NCI-H1930 (cell line): ENCODE measurements around the gene FCN3.

ENCODE experiments used
- DNase-seq, 2 experiments: peaks; one replicate each; lab custom pipeline; 2025; lab: John Stamatoyannopoulos, UW

Gene FCN3

DNA sequence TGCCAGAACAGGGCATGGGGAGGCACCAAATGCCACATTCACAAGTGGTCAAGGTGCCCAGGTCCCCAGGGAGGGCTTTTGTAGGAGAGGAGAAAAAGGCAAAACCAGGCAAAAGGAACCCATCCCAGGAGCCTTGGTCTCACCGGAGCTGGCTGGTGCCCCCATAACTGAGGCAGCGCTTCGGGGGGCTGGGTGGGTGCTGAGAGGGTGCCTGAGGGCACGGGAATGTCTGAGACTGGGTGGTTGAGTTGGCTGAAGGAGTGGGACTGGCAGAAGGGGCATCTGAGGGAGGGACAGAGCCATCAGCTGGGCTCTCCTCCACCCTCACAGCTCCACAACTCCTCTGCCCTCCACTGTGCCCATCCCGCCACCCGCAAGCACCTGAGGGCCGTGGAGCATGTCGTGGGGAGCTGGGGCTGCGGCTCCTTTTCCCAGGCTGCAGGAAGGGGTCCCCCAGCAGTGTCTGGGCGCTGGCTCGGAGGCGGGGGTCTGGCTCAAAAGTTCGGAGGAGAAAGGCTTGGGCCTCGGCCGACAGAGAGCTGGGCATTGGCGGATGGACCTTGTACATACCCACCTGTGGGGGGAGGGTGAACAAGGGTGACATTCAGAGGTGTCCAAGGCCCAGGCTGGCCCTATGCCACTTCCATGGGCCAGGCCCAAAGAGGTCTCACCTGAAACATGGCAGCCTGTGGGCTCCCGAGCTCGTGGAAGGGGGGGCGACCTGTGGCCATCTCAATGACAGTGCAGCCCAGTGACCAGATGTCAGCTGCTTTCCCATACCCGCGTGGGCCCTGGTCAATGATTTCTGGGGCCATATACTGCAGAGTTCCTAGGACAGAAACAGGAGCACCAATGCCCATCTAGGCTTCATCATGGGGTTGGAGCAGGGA lies 16.3 kb downstream of the FCN3 start:
- DNase-seq: no peak

DNA sequence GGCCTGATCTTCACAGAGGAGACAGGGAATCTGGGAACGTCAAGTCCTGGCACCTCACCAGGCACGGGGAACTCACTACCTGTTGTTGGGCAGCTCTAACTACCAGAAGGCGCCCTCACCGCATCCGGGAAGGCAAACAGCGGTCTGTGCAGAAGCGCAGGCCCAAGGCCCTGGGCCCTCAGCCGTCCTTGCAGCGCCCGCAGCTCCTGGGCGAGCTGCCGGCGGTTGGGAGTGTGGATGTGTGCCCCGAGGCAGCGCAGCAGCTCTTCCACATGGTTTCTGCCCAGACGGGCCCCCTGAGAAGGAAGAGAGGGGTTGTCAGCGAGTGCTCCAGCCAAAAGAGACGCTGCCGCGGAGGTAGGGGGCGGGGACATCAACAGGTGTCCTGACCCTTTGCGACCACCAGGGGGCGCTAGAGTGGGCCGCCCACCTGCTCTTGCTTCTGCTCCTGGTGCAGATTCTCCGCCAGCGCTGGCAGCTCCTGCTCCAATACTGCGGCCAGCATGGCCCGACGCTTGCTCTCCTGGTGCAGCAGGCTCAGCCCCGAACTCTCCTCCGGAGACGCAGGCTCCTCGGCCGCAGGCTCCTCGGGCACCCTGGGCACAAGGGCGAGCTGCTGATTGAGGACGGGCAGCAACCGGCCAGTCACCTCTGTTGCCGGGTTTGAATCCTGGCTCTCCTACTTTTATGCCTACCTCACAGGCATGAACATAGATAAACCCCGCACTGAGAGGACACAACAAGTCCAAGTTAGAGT lies 17.2 kb downstream of the FCN3 start:
- peak; percentile 27 to 59 for DNase-seq

DNA sequence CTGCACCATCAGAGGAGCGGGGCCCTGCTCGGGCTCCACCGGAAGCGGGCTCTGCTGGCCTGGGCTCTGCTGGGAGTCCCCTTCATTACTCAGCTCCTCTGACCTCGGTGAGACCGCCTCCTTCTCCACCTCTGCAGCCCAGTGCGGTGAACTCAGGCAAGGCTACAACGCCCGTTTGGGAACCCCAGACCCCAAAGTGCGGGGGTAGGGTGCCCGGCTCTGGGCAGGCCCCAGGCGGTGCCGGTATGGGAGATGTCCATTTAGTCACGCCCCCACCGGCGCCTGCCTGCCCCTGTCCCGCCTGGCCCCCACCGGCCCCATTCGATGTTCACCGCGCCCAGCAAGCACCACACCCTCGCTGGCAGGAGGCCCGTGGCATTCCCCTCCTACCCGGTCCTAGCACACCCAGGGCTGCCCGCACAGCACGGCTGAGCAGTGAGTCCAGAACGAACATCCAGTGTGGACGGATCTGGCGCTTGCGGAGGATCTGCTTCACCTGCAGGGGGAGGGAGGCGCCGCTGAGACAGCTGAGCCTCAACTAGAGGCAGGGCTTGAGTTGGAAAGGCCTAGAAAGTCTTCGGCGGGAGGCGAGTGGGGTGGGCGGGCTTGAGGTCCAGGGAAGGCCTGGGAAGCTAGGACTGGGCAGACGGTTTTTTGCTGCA lies 17.9 kb downstream of the FCN3 start:
- no peak for DNase-seq

DNA sequence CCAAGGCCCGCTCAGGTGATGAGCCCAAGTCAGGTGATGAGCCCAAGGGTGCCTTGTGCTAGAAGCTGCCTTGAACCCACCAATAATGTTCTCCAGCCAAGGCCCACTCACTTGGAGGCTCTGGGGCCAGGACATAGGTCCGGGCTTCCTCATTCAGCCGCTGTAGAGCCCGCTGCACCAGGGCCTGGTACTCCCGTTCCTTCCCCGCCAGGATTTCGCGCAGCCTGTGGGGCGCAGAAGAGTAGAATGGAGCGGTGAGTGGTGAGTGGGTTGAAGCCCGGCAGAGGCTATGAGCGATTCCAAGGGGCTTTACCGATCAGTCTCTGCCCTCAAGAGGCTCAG lies 18.4 kb downstream of the FCN3 start:
- DNase-seq: no peak

DNA sequence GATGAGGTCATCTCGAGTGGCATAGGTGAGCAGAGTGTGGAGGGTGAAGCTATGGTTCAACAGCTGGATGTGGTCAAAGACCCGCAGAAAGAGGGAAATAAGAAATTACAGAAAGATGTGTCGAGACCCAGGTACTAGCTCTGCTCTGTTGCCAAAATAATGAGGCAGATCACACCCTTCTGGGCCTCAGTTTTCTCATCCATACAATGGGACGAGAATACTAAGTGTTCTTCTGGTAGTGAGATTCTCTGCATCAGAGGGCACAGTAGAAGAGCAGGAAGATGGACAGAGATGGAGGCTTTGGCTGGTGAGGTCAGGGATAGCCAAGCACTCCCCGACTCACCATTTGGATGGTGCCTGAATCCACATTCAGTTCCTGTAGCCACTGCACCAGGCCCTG lies 18.9 kb downstream of the FCN3 start:
- no peak for DNase-seq

DNA sequence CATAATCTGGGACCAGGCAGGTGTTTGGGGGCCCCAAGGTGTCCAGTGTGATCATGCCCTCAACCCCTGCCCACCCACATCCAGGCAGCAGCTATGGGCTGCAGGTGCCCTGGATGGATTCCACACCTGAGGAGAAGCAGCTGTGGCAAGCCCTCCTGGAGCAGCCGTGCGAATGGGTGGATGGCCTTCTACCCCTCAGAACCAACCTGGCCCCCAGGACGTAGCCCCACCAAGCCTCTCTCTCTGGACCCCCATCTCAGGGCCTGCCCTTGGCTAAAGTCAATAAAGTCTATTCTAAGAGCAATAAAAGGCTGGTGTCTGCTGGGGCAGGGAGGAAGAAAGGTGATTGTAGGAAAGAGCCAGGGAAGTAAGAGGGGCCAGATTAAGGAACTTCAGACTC lies 21.0 kb downstream of the FCN3 start:
- no peak for DNase-seq

DNA sequence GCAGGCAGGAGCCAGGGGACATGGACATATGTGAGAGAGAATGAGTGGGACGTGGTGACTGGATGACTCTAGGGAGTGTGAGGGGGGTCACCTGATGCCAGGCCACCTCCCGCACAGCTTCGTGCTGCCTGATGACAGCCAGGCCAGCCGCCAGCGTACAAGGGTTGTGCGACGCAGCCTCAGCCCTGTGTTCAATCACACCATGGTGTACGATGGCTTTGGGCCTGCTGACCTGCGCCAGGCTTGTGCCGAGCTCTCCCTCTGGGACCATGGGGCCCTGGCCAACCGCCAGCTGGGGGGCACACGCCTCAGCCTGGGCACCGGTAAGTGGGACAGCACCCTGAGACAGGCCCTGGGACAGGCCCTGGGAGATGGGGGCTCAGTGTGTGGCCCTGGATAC lies 21.5 kb downstream of the FCN3 start:
- no peak for DNase-seq

DNA sequence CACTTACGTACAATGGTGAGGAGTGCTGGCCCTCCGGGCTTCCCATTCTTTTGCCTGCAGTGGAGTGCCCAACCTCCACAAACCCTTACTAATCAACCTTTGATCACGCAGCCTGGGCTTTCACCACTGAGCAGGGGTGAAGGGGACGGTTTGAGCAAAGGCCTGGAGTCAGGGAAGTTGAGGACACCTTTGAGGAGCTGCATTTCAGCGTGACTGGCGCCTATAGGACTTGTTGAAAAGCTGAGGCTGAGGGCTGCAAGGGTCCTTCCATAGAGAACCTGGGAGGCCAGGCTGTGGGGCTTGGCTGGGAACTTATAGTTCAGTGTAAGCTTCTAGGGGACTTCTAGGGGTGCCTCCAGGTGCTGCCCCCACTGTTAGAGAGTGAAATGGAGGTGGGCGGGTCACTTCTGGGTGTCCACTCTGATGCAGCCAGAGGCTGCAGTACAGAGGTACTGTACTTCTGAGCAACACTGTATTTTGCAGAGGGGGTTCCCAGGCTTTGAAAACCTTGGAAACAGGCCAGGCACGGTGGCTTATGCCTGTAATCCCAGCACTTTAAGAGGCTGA lies 23.0 kb downstream of the FCN3 start:
- no peak for DNase-seq

DNA sequence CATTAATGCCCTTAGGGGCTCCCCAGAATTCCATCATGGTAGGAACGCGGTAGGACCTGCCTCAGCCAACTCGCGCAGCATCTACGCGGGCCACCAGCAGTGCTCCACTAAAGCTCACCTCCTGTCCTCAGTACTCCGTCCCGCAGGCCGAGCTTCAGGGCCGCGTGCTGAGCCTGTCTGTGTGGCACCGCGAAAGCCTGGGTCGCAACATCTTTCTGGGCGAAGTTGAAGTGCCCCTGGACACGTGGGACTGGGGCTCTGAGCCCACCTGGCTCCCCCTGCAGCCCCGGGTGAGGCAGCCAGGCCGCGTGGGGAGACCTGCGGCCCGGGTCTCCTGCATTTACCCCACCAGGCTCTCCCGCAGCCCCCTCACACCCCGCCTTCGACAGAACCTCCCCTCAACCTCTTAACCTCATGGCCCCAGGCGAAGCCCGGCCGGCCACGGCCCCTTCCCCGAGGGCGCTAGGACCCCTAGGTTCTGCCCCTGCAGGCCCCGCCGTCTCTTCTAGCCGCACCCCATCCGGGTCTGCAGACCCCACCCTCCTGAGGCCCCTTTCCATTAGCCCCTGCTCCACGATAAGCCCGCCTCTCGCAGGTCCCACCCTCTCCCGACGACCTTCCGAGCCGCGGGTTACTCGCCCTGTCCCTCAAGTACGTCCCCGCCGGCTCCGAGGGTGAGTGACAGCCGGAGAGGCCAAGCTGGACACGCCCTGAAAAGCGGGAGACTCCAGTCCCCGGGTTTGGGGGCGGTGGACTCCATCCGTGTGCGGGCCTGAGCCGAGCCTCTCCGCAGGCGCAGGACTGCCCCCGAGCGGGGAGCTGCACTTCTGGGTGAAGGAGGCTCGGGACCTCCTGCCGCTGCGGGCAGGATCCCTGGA lies 23.7 kb downstream of the FCN3 start:
- no peak for DNase-seq

DNA sequence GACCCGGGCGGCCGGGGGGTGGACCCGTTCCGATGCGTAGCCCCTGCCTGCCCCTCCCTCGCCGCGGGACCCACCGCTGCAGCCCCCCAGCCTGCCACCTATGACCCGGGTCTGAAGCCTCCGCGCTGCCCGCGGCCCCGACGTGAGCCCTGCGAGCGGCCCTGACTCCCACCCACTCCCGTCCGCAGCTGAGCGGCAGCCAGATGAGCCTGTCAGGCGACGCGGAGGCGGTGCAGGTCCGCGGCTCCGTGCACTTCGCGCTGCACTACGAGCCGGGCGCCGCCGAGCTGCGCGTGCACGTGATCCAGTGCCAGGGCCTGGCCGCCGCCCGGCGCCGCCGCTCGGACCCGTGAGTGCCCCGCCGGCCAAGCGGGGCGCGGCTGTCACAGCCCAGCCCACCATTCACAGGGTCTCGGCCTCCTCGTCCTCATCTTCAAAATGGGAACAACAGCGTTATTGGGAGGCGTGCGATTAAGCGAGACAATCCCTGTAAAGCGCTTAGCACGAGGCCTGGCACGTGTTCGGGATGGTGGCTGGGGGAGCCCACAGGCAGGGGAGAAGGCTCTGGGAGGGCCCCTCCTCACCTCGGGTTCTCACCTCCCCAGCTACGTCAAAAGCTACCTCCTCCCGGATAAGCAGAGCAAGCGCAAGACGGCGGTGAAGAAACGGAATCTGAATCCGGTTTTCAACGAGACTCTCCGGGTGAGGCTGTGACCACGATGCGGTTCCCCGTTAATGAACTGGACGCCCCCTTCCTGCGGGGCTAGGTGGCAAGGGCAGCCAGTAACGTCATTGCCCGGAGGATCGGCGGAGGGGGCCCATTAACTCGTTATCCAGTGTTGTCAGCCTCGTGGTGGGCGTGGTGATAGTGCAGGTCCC lies 24.6 kb downstream of the FCN3 start:
- peak; percentile 42 to 63 for DNase-seq

DNA sequence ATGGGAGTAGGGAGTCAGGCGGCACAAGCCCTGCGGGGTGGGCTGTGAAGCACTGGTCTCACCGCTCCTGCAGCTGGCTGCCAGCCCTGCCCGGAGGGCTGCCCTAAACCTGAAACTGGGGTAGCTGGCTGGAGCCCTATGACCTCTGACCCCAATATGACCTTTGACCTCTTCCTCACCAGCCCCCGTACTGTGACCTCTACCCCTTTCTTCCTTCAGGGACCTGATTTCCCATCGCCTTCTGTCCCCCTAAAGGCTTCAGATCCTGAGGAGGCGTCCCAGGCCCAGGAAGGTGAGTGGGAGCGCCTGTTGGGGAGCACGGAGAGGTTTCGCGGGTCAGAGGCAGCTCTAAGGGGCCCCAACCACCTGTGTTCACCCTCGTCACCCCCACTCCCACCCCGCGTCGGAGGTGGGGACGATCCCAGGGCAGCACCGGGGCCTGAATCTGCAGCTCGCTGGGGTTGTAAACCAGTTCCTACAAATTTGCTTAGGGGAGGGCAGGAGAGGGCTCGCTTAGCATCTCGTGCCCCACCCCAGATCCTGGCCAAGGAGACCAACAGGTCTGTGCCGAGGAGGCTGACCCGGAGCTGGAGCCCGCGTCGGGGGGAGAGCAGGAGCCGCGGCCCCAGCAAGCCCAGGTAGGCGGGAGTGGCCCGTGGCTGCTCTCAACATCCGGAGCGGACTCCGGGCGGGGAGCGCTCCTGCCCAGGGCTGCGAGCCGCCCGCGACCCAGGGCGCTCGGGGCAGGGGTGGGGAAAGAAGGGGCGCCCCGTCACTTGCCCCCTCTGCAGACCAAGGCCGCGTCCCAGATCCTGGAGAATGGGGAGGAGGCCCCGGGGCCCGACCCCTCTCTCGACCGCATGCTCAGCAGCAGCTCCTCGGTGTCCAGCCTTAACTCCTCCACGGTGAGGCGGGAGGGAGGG lies 25.5 kb downstream of the FCN3 start:
- DNase-seq: peak in 1 of 2 experiments; percentile 46

DNA sequence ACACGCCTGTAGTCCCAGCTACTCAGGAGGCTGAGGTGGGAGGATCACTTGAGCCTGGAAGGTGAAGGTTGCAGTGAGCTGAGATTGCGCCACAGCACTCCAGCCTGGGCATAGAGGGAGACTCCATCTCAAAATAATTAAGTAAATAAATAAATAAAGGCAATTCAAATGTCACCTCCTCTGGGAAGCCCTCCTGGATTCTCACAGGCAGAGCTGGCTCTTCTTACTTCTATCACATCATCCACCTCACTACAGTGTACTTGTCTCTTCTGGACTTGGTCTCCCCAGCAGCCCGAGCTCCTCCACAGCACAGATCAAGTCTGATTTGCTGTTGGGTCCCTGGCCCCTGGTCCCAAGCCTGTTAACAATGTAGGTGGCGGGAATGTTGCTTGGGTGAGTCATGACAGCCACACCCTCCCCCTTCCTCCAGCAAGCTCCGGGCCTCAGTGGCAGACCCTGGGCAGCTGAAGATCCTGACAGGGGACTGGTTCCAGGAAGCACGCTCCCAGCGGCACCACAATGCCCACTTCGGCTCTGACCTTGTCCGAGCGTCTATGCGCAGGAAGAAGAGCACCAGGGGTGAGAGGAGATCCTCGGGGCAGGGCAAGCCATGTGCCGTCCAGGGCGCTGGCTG lies 27.5 kb downstream of the FCN3 start:
- no peak for DNase-seq

DNA sequence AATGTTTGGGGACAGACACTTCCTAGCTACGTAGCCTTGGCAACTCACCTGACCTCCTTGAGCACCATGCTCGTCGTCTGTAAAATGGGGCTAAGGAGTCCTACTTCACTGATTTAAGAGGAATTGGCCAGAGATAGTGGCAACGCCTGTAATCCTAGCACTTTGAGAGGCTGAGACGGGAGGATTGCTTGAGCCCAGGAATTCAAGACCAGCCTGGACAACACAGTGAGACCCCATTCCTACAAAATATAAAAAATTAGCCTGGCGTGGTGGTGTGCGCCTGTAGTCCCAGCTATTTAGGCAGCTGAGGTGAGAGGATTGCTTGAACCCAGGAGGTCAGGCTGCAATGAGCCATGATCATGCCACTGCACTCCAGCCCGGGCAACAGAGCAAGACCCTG lies 28.3 kb downstream of the FCN3 start:
- DNase-seq: no peak

DNA sequence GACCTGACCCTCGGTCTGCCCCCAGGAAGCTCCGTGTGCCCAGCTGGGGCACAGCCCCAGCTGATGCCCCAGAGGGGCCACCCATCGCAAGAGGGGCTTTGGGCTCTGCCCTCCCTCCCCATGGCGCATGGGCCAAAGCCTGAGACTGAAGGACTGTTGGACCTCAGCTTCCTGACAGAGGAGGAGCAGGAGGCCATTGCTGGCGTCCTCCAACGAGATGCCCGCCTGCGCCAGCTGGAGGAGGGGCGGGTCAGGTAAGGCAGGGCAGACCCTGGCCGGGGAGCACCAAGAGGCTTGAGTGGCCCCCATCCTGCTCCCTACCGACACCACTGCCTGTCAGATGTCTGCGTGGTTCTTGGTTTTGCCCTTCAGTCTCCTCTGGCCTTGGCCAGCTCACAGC lies 29.4 kb downstream of the FCN3 start:
- DNase-seq: no peak

DNA sequence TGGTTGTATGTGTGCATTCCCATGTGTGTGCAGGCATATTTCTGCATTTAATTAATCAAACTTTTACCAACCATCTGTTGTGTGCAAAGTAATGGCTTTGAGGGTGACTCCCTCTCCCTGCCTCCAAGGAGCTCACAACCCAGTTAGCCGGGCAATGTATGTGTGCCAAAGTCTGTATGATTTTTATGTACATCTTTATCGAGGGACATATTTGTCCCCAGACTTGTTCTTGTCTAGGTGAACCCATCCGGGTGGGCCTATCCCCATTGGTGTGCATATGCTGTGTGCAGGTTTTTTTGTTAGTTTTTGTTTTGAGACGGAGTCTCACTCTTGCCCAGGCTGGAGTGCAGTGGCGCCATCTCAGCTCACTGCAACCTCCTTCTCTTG lies 31.0 kb downstream of the FCN3 start:
- no peak for DNase-seq

DNA sequence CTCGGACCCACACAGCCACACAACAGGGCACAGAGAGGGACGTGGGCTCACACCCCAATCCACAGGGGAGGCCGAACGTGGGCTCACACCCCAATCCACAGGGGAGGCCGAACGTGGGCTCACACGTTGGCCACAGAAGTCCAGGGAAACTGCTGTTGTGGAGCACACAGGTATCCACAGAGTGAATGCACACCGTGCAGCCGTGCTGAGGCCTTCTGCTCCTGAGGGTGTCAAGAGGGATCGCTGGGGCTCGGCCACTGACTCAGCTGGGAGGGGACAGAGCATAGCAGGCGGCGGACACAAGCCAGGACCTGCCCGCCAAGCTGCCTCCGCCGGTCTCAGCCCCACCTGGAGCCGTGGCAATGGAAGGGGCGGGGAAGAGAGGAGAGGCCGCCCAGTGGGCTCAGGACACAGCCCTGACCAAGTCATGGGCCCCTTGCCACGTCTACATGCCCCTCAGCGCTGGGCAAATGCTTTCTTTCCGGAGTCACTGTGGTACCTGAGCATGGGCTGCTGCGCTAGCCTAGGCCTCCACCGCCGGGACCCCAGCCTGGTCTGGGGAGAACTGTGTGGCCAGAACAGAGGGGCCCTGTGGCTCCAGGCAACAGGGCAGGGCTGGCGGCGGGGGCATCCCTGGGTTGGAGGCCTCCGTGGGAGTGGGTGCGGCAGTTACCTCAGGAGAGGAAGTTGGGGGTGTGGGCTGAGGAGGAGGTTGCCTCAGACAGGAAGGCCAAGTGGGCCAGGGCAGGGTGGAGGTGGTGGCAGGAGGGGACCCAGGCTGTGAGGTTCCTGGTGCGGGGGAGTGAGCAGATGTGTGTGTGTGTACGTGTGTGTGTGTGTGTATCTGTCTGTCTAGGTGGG lies 31.6 kb downstream of the FCN3 start:
- DNase-seq: no peak

DNA sequence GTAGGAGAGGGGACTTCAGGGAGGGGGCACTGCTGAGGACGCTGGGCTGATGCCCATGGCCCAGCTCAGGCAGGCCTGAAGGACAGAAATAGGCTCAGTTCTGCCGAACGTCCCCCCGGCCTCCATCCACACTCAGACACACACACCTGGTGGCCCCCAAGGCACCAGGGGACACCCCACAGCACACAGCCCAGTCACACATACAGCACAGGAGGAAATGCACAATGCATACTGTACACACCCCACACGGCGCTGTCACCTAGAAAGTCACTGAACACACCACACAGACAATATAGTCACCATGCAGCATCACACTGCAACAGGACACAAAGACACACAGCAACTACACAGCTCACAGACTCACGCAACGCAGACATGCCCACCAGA lies 32.2 kb downstream of the FCN3 start:
- no peak for DNase-seq
